Smooth muscle cell (in vitro differentiated cells): ENCODE results near the gene TGFB2. TPM values are rescaled to one million over a fixed set of nuclear protein-coding genes. Genes with fewer than 3 reads are reported as not detected.

ENCODE experiments used
- DNase-seq: peaks from one replicate; lab custom pipeline; 2025; ENCODE audit not compliant: unreplicated experiment; lab: John Stamatoyannopoulos, UW
- H2AFZ ChIP-seq: fragments of 200-600 bp; sonication (generic); 2 replicates; pipeline ENCODE4 v1.6.0; 2016; ENCODE audit warnings: antibody characterized with exemption, low read depth, mild to moderate bottlenecking
- H3F3A ChIP-seq: fragments of 200-600 bp; sonication (generic); 2 replicates; pipeline ENCODE4 v1.6.0; 2017; ENCODE audit warnings: antibody characterized with exemption, low read depth
- H3K27ac ChIP-seq: fragments of 200-600 bp; sonication (generic); 2 replicates; pipeline ENCODE4 v1.5.1; 2016; ENCODE audit warnings: low read depth, mild to moderate bottlenecking
- H3K27me3 ChIP-seq: fragments of 200-600 bp; sonication (generic); 2 replicates; pipeline ENCODE4 v1.6.1; 2016; ENCODE audit warnings: low read depth, mild to moderate bottlenecking
- H3K36me3 ChIP-seq: fragments of 200-600 bp; sonication (generic); 2 replicates; pipeline ENCODE4 v1.5.1; 2016; ENCODE audit warnings: low read depth
- H3K4me1 ChIP-seq: fragments of 200-600 bp; sonication (generic); 2 replicates; pipeline ENCODE4 v1.5.1; 2016; ENCODE audit warnings: low read depth
- H3K4me2 ChIP-seq: fragments of 200-600 bp; sonication (generic); 2 replicates; pipeline ENCODE4 v1.6.0; 2016; ENCODE audit warnings: mild to moderate bottlenecking
- H3K4me3 ChIP-seq: fragments of 200-600 bp; sonication (generic); 2 replicates; pipeline ENCODE4 v1.5.1; 2016; ENCODE audit warnings: mild to moderate bottlenecking
- H3K79me2 ChIP-seq: fragments of 200-600 bp; sonication (generic); 2 replicates; pipeline ENCODE4 v1.6.0; 2016; ENCODE audit warnings: low read depth, mild to moderate bottlenecking
- H3K9ac ChIP-seq: fragments of 200-600 bp; sonication (generic); 2 replicates; pipeline ENCODE4 v1.6.0; 2016; ENCODE audit warnings: low read depth
- H3K9me3 ChIP-seq: fragments of 200-600 bp; sonication (generic); replicated peaks from 2 replicates; pipeline ENCODE4 v1.5.1; 2016; ENCODE audit warnings: low read depth
- H4K20me1 ChIP-seq: fragments of 200-600 bp; sonication (generic); 2 replicates; pipeline ENCODE4 v1.6.0; 2016; ENCODE audit warnings: low read depth
- CTCF ChIP-seq: fragments of 200-600 bp; sonication (generic); IDR thresholded peaks from 2 replicates; pipeline ENCODE4 v1.5.1; 2017; ENCODE audit warnings: borderline replicate concordance, mild to moderate bottlenecking, antibody characterized with exemption; ENCODE audit not compliant: insufficient read depth, poor library complexity, severe bottlenecking
- WGBS: methylation state at CpG from one replicate; pipeline ENCODE4 v1.1.7; 2016; ENCODE audit warnings: low lambda C conversion rate; 5-methylcytosine and 5-hydroxymethylcytosine counted together
- polyA plus RNA-seq: library from polyadenylated mRNA; unstranded; fragments of >200 nt; fragmentation: Nextera tagmentation; extraction: Ambion mirVana; gene quantifications from 2 replicates; pipeline ENCODE4 v1.2.1, GENCODE V29; 2016
- total RNA-seq: library from RNA; depleted of rRNA; stranded (reverse); fragments of >200 nt; gene quantifications from 2 replicates; pipeline ENCODE4 v1.2.3, GENCODE V29; 2014

The TGFB2 gene
- total and polyA plus RNA-seq, 2 experiments from 2014 or later: 29.1 to 63.3 TPM

GRCh38 chr1:218332416-218332815 is 12.7 kb upstream of the TGFB2 start:
- H3K4me1 ChIP-seq: no peaks in the 10 kb centered on the region
- no peaks in the 10 kb centered on the region for H3K27me3 ChIP-seq
- H3K27ac ChIP-seq: no peak overlapping the region
- H3F3A ChIP-seq: no peaks in the 10 kb centered on the region
- no peak overlapping the region for H3K9ac ChIP-seq
- no peaks in the 10 kb centered on the region for H3K36me3 ChIP-seq
- DNase-seq: no peak
- H3K9me3 ChIP-seq: no peaks in the 10 kb centered on the region
- no peak overlapping the region for H2AFZ ChIP-seq
- no peak overlapping the region for H3K4me2 ChIP-seq
- no peak for TF ChIP-seq CTCF
- H3K4me3 ChIP-seq: no peak overlapping the region
- H3K79me2 ChIP-seq: no peaks in the 10 kb centered on the region
- no peaks in the 10 kb centered on the region for H4K20me1 ChIP-seq

GRCh38 chr1:218336328-218336727 is 8.8 kb upstream of the TGFB2 start:
- no peak overlapping the region for H3K4me3 ChIP-seq
- TF ChIP-seq CTCF: no peak
- no peak overlapping the region for H3K27ac ChIP-seq
- H3F3A ChIP-seq: no peaks in the 10 kb centered on the region
- WGBS: 46% methylated on average over 2 of the region's 2 CpGs
- no peaks in the 10 kb centered on the region for H3K4me1 ChIP-seq
- H3K9ac ChIP-seq: no peak overlapping the region
- H4K20me1 ChIP-seq: no peaks in the 10 kb centered on the region
- H3K27me3 ChIP-seq: no peaks in the 10 kb centered on the region
- H3K4me2 ChIP-seq: no peak overlapping the region
- no peak overlapping the region for H2AFZ ChIP-seq
- H3K79me2 ChIP-seq: no peaks in the 10 kb centered on the region
- H3K9me3 ChIP-seq: no peaks in the 10 kb centered on the region
- H3K36me3 ChIP-seq: no peaks in the 10 kb centered on the region
- DNase-seq: no peak

GRCh38 chr1:218339267-218339831 is 5.8 kb upstream of the TGFB2 start:
- Histone ChIP-seq H3K79me2 (no peaks in the 10 kb centered on the region), H3F3A (no peaks in the 10 kb centered on the region), H3K27me3 (no peaks in the 10 kb centered on the region), H3K4me2 (no peak overlapping the region), H4K20me1 (no peaks in the 10 kb centered on the region), H3K4me1 (no peaks in the 10 kb centered on the region), H3K27ac (no peak overlapping the region), H3K9ac (no peak overlapping the region), H3K4me3 (no peak overlapping the region), H3K9me3 (no peaks in the 10 kb centered on the region), H2AFZ (no peak overlapping the region), H3K36me3 (no peaks in the 10 kb centered on the region)
- TF ChIP-seq CTCF: peak; percentile 82
- DNase-seq: no peak
- WGBS: 0% methylated on average over 1 of the region's 1 CpG

GRCh38 chr1:218341325-218341724 is 3.8 kb upstream of the TGFB2 start:
- Histone ChIP-seq H3K4me1 (no peaks in the 10 kb centered on the region), H4K20me1 (no peaks in the 10 kb centered on the region), H3K36me3 (no peaks in the 10 kb centered on the region), H2AFZ (no peak overlapping the region), H3K79me2 (no peaks in the 10 kb centered on the region), H3K9me3 (no peaks in the 10 kb centered on the region), H3K4me3 (no peak overlapping the region), H3K9ac (no peak overlapping the region), H3F3A (no peaks in the 10 kb centered on the region), H3K27me3 (no peaks in the 10 kb centered on the region), H3K27ac (no peak overlapping the region), H3K4me2 (no peak overlapping the region)
- no peak for TF ChIP-seq CTCF
- 31% methylated on average over 1 of the region's 1 CpG for WGBS
- no peak for DNase-seq
